Spleen (tissue), 7 donors: ENCODE results near the gene SARM1.

ENCODE experiments used
- POLR2A ChIP-seq, 3 donors: fragments of 450-650 bp; IDR thresholded peaks; one replicate each; pipeline ENCODE4 v1.5.1; 2017; ENCODE audit warnings: antibody characterized with exemption in 3 of 3, mild to moderate bottlenecking in 1 of 3
- POLR2AphosphoS5 ChIP-seq, 3 donors: sonication (generic); formaldehyde crosslinking; IDR thresholded peaks; one replicate each; pipeline ENCODE4 v1.5.1; 2017; ENCODE audit warnings: antibody characterized with exemption in 3 of 3
- TF ChIP-seq, protein P1 (sequence below), 11 experiments: fragments of 200-600 bp in 7 of 11; fragments of 450-650 bp in 4 of 11; sonication (generic) in 4 of 11; IDR thresholded peaks in 8 of 11; conservative IDR thresholded peaks in 3 of 11; 1 replicate in 7 of 11; 2 replicates in 4 of 11; pipeline versions ENCODE4 v1.4.0 to v1.8.0; 2016 to 2021; ENCODE audit warnings: antibody characterized with exemption in 11 of 11, inconsistent platforms in 4 of 11, mild to moderate bottlenecking in 1 of 11
- donor health status: DM: no; HTN: no; CAD: no; lungs with moderate emphysema.
- donor health status: DM: no; HTN: no; CAD: no.
- donor health status: DM: no; HTN: no; CAD: no.

DNA sequence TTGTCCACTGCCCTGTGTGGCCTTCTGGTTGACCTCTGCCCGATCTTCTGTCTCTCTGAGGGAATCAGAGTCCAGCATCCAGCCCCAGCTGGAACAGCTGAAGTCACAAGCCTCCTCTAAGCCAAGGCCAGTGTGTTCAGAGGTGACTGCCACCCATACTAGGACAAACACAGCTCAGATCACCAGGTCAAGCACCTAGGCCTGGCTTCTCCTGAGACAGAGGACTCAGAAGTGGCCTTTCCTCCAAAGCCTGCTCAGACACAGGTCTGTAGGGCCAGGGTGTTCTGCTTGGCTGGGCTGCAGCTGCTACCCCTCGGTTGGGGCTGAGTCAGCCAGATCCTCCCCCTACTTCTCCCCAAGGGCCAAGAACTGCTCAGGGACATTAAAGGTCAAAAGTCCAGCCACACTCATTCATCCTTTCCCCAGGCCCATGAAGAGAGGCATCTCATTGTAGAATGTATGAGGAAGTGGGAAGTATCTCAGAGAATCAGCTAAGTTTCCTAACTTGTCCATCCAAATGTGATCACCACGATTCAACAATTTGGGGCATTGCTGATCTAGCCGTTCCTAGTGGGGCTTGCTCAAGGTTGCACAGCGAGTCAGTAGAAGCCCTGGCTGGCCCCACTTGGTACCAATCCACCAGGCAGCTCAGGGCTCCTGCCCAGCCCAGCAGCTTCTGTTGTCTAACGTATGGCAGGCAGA lies 26.9 kb downstream of the SARM1 start:
- TF ChIP-seq, protein P1, sequence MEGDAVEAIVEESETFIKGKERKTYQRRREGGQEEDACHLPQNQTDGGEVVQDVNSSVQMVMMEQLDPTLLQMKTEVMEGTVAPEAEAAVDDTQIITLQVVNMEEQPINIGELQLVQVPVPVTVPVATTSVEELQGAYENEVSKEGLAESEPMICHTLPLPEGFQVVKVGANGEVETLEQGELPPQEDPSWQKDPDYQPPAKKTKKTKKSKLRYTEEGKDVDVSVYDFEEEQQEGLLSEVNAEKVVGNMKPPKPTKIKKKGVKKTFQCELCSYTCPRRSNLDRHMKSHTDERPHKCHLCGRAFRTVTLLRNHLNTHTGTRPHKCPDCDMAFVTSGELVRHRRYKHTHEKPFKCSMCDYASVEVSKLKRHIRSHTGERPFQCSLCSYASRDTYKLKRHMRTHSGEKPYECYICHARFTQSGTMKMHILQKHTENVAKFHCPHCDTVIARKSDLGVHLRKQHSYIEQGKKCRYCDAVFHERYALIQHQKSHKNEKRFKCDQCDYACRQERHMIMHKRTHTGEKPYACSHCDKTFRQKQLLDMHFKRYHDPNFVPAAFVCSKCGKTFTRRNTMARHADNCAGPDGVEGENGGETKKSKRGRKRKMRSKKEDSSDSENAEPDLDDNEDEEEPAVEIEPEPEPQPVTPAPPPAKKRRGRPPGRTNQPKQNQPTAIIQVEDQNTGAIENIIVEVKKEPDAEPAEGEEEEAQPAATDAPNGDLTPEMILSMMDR (IDR thresholded peaks at IDR 0.05 in 8 of 11, conservative IDR thresholded peaks at IDR 0.05 in 3 of 11) = no peak
- TF ChIP-seq POLR2A (IDR thresholded peaks at IDR 0.05) (no peak), POLR2AphosphoS5 (IDR thresholded peaks at IDR 0.05) (peak in 2 of 3 donors; percentile 34 to 57)
